Measurements from ENCODE around the gene SUMF1. TPM values are rescaled to one million over a fixed set of nuclear protein-coding genes. Genes with fewer than 3 reads are reported as not detected.

SUMF1 gene
- total RNA-seq, 1 donor from 2014 or later = 98.4 TPM

GRCh38 chr3:4326868-4327267 lies 140.2 kb downstream of the SUMF1 start:
- Histone ChIP-seq H3K4me3 (no peak overlapping the region), H3K27me3 (no peaks in the 10 kb centered on the region), H3K36me3 (no peaks in the 10 kb centered on the region), H3K27ac (no peak overlapping the region), H3K4me1 (peaks cover 0 to 4% of the 10 kb centered on the region in 2 donors), H3K9me3 (no peaks in the 10 kb centered on the region)
- intact Hi-C loops (cut with DNase I) = no loop called here
- no peak for DNase-seq (ENCODE audit: low spot score in 2 of 2)
- no peak for TF ChIP-seq CTCF (IDR thresholded peaks at IDR 0.05)

GRCh38 chr3:4323246-4324027 lies 143.6 kb downstream of the SUMF1 start:
- TF ChIP-seq CTCF (IDR thresholded peaks at IDR 0.05) = no peak
- intact Hi-C loops (cut with DNase I) = no loop called here
- Histone ChIP-seq H3K9me3 (peaks cover 0 to 3% of the 10 kb centered on the region in 2 donors), H3K27me3 (no peaks in the 10 kb centered on the region), H3K27ac (no peak overlapping the region), H3K4me3 (no peak overlapping the region), H3K36me3 (no peaks in the 10 kb centered on the region), H3K4me1 (peaks cover 0 to 4% of the 10 kb centered on the region in 2 donors)
- no peak for DNase-seq (ENCODE audit: low spot score in 2 of 2)

- Histone ChIP-seq H3K36me3 (peaks cover 0 to 6% of the 10 kb centered on the region in 2 donors), H3K27ac (no peak overlapping the region), H3K4me3 (no peak overlapping the region), H3K27me3 (no peaks in the 10 kb centered on the region), H3K4me1 (peaks cover 0 to 4% of the 10 kb centered on the region in 2 donors), H3K9me3 (peaks cover 0 to 11% of the 10 kb centered on the region in 2 donors)
- TF ChIP-seq CTCF (IDR thresholded peaks at IDR 0.05) = no peak
- intact Hi-C loops (cut with DNase I) = no loop called here
- no peak for DNase-seq (ENCODE audit: low spot score in 2 of 2)
These were observed 144.4 kb downstream of the SUMF1 start for GRCh38 chr3:4322635-4323034.

- H3K36me3 ChIP-seq = peaks cover 3 to 16% of the 10 kb centered on the region in 2 donors
- intact Hi-C loops (cut with DNase I) = no loop called here
- H3K27ac ChIP-seq = no peak overlapping the region
- DNase-seq (ENCODE audit: low spot score in 2 of 2) = no peak
- H3K9me3 ChIP-seq = peaks cover 0 to 19% of the 10 kb centered on the region in 2 donors
- peaks cover 0 to 4% of the 10 kb centered on the region in 2 donors for H3K4me1 ChIP-seq
- no peaks in the 10 kb centered on the region for H3K27me3 ChIP-seq
- no peak for TF ChIP-seq CTCF (IDR thresholded peaks at IDR 0.05)
- H3K4me3 ChIP-seq = no peak overlapping the region
These were observed 145.3 kb downstream of the SUMF1 start for GRCh38 chr3:4321732-4322131.

DNA sequence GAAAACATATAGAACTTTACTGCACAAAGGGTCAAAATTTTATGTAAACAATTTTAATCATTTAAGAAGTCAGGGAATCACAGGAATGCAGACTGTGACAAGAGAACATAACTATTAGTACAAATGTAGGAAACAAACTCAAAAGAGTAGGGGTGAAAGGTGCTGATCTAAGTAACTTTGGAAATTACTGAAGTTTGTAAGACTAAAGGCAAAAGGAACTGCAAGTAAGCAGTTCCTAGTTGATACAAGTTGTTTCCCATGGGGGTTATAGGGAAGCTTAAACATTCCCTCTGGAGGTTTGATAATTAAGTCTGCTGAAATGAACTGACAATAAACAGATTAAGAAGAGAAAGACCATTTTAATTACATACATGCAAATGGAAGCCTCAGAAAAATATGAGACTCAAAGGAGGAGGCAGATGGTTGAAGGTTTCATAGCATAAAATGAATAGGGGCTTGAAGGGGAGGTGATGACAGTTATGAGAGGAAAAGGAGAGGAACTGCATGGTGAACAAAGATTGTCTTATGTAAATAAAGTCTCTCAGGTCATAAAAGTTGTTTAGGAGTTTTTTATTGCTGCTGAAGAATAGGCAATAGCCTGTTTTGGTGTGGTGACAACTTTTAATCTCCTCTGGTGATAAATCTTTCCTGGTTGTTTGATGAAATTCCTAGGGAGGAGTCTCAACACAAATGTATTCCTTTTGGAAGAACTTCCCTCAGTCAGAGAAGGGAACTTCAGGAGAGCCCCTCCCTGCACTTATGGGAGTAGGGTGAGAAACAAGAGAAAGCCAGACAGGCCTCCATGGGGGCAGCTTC lies 146.8 kb downstream of the SUMF1 start:
- no peak for DNase-seq (ENCODE audit: low spot score in 2 of 2)
- intact Hi-C loops (cut with DNase I) = no loop called here
- no peak for TF ChIP-seq CTCF (IDR thresholded peaks at IDR 0.05)
- Histone ChIP-seq H3K36me3 (peaks cover 16 to 30% of the 10 kb centered on the region in 2 donors), H3K27ac (no peak overlapping the region), H3K27me3 (no peaks in the 10 kb centered on the region), H3K4me3 (no peak overlapping the region), H3K4me1 (no peaks in the 10 kb centered on the region), H3K9me3 (peaks cover 0 to 28% of the 10 kb centered on the region in 2 donors)

Measured in ascending aorta (tissue), 2 donors.